ENCODE measurements around the gene FAM229A. TPM values are rescaled to one million over a fixed set of nuclear protein-coding genes. Genes with fewer than 3 reads are reported as not detected.

The FAM229A gene
- total RNA-seq, 4 donors from 2014 or later = 9.4 to 23.5 (median 16.3) TPM

DNA sequence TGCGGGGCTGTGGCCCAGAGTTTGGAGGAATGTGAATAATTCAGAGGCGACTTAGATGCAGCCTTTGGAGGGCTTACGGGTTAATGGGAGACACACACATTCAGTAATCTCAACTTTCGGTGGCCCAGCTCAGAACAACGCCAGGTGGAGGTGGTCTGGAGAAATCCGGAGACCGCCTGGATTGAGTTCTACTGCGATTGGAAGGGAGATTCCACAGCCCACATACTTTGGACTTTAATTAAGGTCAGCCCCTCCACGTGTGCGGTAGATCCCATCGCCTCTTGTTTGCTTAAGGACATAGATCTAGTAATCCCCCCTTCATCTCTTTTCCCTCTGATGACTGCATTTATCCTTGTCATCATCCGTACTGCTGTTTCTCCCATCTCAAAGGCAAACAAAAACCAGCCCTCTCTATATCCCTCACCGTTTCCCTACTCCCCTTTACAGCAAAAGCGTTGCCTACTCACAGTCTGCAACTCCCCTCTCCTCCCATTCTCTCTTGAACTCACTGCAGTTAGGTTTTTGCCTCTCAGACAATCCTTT lies 32.7 kb upstream of the FAM229A start:
- Histone ChIP-seq H3K27ac (peak overlapping the region; percentile 95 to 98 (median 97)), H3K27me3 (no peaks in the 10 kb centered on the region), H3K4me1 (peaks cover 3 to 44% (median 17%) of the 10 kb centered on the region in 4 donors), H3K9me3 (no peaks in the 10 kb centered on the region), H3K36me3 (peaks cover 0 to 25% (median 0%) of the 10 kb centered on the region in 3 donors), H3K4me3 (peak overlapping the region; percentile 45 to 98 (median 80))
- TF ChIP-seq, protein P1, sequence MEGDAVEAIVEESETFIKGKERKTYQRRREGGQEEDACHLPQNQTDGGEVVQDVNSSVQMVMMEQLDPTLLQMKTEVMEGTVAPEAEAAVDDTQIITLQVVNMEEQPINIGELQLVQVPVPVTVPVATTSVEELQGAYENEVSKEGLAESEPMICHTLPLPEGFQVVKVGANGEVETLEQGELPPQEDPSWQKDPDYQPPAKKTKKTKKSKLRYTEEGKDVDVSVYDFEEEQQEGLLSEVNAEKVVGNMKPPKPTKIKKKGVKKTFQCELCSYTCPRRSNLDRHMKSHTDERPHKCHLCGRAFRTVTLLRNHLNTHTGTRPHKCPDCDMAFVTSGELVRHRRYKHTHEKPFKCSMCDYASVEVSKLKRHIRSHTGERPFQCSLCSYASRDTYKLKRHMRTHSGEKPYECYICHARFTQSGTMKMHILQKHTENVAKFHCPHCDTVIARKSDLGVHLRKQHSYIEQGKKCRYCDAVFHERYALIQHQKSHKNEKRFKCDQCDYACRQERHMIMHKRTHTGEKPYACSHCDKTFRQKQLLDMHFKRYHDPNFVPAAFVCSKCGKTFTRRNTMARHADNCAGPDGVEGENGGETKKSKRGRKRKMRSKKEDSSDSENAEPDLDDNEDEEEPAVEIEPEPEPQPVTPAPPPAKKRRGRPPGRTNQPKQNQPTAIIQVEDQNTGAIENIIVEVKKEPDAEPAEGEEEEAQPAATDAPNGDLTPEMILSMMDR (IDR thresholded peaks at IDR 0.05) = no peak
- TF ChIP-seq POLR2A (IDR thresholded peaks at IDR 0.05) (no peak), EP300 (IDR thresholded peaks at IDR 0.05) (no peak)
- DNase-seq (ENCODE audit: low spot score in 2 of 2) = no peak
- 3% methylated on average over 13 to 14 of the region's 14 CpGs for WGBS, 2 donors

DNA sequence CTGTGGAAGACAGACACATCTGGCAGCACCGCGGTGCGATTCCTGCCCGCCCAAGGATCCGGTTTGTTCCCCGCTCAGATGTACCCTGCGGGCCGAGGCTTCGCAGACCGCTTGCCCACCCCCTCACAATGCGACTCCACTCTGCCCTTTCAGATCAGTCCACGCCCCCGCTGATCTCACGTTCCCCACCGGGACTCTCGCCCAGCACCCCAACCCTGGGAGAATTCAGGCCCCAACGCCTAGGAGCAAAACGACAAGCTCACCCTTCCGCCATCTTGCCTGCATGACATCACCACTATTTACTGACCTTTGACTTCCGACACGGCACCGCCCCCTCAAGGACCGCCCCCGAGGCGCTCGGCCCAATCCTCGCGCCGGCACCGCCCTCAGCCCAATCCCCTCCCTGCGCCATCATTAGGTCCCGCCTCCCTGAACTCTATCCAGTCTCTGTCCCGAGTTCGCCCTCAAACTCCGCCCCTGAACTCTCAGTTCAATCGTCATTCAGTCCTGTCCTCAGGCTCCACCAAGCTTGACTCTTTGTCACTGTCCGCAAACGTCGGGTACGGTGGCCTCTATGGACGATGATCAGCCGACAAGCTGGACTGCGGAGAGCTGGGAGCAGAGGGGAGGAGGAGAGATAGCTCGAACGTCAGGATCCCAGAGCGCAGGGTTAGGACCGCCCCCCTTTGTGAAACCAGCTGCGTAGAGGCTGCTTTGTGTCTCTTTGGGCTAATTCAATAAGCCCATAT lies 32.0 kb upstream of the FAM229A start, which contains the start of gene BSDC1:
Gene BSDC1 (minus strand): TSS at position 301 of the 749 bp plus-strand sequence. CDS start 27 bp downstream, at position 274.
- WGBS, 2 donors = 0 to 1% methylated on average over 47 to 48 of the region's 48 CpGs
- no peaks in the 10 kb centered on the region for H3K9me3 ChIP-seq

DNA sequence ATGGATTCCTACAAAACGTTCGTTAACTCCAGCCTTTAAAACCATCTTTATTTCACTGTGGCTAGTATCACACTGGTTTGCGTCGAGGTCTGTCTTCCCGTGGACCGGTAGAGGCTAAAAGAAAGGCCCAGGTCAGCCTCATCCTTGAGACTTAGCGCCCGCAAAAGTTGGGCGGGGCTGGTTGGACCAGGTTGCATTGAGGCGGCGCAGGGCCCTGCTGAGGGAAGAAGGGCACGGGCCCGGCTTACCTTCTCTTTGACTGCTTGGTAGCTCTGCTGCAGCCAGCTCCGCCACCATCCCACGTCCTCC lies 31.5 kb upstream of the FAM229A start:
- TF ChIP-seq EP300 (IDR thresholded peaks at IDR 0.05) (no peak), POLR2A (IDR thresholded peaks at IDR 0.05) (no peak)
- TF ChIP-seq, protein P1 (IDR thresholded peaks at IDR 0.05) = no peak
- Histone ChIP-seq H3K4me3 (peak overlapping the region; percentile 54 to 98 (median 80)), H3K36me3 (peaks cover 0 to 37% (median 0%) of the 10 kb centered on the region in 3 donors), H3K27me3 (no peaks in the 10 kb centered on the region), H3K4me1 (peaks cover 3 to 51% (median 17%) of the 10 kb centered on the region in 4 donors), H3K9me3 (no peaks in the 10 kb centered on the region), H3K27ac (peak overlapping the region; percentile 95 to 98 (median 97))
- 1 to 2% methylated on average over 15 of the region's 15 CpGs for WGBS, 2 donors
- DNase-seq (ENCODE audit: low spot score in 2 of 2) = peak in 1 of 2 donors; percentile 42

More for the DNA sequence above, 32.0 kb upstream of the FAM229A start, which contains the start of gene BSDC1:
- Histone ChIP-seq H3K36me3 (peaks cover 0 to 32% (median 0%) of the 10 kb centered on the region in 3 donors), H3K4me1 (peaks cover 3 to 48% (median 17%) of the 10 kb centered on the region in 4 donors), H3K27ac (peak within 1 kb of the TSS; percentile 95 to 98 (median 97)), H3K4me3 (peak within 1 kb of the TSS; percentile 54 to 98 (median 80)), H3K27me3 (no peaks in the 10 kb centered on the region)
- DNase-seq (ENCODE audit: low spot score in 2 of 2) = peak; percentile 97 to 99
- peak; percentile 77 to 100 for TF ChIP-seq EP300 (IDR thresholded peaks at IDR 0.05)
- TF ChIP-seq, protein P1 (IDR thresholded peaks at IDR 0.05) = peak in 2 of 5 experiments; percentile 32 to 40
- peak; percentile 82 to 98 for TF ChIP-seq POLR2A (IDR thresholded peaks at IDR 0.05)

DNA sequence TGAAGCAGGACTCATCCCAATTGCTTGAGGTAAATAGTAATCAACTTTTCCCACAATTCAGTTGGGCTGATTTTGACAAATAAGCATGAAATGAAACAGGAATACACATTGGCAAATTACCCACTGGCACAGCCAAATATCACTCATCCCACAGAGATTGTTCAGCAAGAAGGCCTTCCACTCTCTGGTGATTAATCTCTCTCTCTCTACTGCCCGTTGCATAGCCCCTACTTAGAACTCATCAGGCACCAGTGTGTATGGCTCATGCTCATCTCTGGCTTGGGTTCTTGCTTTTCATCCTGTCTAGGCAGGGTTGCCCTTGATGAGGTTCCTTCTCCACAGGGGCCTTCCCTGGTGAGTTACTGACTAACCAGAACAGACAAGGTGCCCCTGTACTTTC lies 30.9 kb upstream of the FAM229A start:
- H3K4me1 ChIP-seq = peaks cover 3 to 51% (median 17%) of the 10 kb centered on the region in 4 donors
- WGBS, 2 donors = 29 to 50% methylated on average over 1 of the region's 1 CpG
- DNase-seq (ENCODE audit: low spot score in 2 of 2) = no peak
- H3K27me3 ChIP-seq = no peaks in the 10 kb centered on the region
- TF ChIP-seq, protein P1 (IDR thresholded peaks at IDR 0.05) = no peak
- no peak for TF ChIP-seq EP300 (IDR thresholded peaks at IDR 0.05)
- no peak for TF ChIP-seq POLR2A (IDR thresholded peaks at IDR 0.05)
- H3K4me3 ChIP-seq = peak overlapping the region; percentile 54 to 98 (median 80)
- H3K9me3 ChIP-seq = no peaks in the 10 kb centered on the region
- peaks cover 0 to 43% (median 0%) of the 10 kb centered on the region in 3 donors for H3K36me3 ChIP-seq
- H3K27ac ChIP-seq = peak overlapping the region; percentile 95 to 98 (median 97)

DNA sequence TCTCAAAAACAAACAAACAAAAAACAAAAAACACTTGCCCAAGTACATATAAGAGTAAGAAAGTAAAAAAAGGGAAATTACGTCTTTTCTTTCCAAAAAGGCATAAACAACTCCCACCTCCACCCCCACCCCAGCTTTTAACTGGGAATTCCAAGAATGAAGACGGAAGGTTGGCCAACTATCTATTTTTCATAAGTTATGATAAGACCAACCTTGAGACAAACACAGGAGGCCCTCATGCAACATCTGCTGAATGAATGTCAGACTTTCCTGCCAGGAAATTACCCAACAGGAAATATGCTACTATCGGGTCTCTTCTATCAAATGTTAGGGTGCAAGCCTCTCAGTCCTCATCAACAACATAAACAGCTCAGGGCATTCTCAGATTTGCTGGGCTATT lies 30.0 kb upstream of the FAM229A start:
- WGBS, 2 donors = 61 to 63% methylated on average over 3 of the region's 3 CpGs
- DNase-seq (ENCODE audit: low spot score in 2 of 2) = no peak
- no peak overlapping the region for H3K4me3 ChIP-seq
- H3K9me3 ChIP-seq = no peaks in the 10 kb centered on the region
- peaks cover 3 to 51% (median 17%) of the 10 kb centered on the region in 4 donors for H3K4me1 ChIP-seq
- TF ChIP-seq, protein P1 (IDR thresholded peaks at IDR 0.05) = no peak
- no peak for TF ChIP-seq POLR2A (IDR thresholded peaks at IDR 0.05)
- TF ChIP-seq EP300 (IDR thresholded peaks at IDR 0.05) = no peak
- H3K27me3 ChIP-seq = no peaks in the 10 kb centered on the region
- H3K36me3 ChIP-seq = peaks cover 0 to 51% (median 0%) of the 10 kb centered on the region in 3 donors
- no peak overlapping the region for H3K27ac ChIP-seq

Data from tibial nerve (tissue), 4 donors.